GM12878 (cell line): Measurements from ENCODE around the gene VCL. TPM values are rescaled to one million over a fixed set of nuclear protein-coding genes. Genes with fewer than 3 reads are reported as not detected.

Experiments
- CBX5 ChIP-seq: sonication (generic); IDR thresholded peaks from 2 replicates; pipeline ENCODE4 v1.6.1; 2016; ENCODE audit warnings: low read depth, moderate library complexity, mild to moderate bottlenecking, inconsistent platforms
- CEBPB ChIP-seq, 2 experiments: fragments of 150-350 bp in 1 of 2; IDR thresholded peaks; 2 replicates each; pipeline ENCODE4 v1.6.1; 2012 to 2014; ENCODE audit warnings: low read depth in 2 of 2, low read length in 2 of 2, borderline replicate concordance in 1 of 2, inconsistent platforms in 1 of 2
- E2F8 ChIP-seq: fragments of 450-650 bp; IDR thresholded peaks from 2 replicates; pipeline ENCODE4 v1.6.1; 2018; ENCODE audit warnings: mild to moderate bottlenecking, low read depth, moderate library complexity; ENCODE audit not compliant: partially characterized antibody
- E4F1 ChIP-seq: fragments of 450-650 bp; IDR thresholded peaks from 2 replicates; pipeline ENCODE4 v1.6.1; 2018; ENCODE audit warnings: borderline replicate concordance, mild to moderate bottlenecking; ENCODE audit not compliant: partially characterized antibody
- EED ChIP-seq: sonication (generic); IDR thresholded peaks from 2 replicates; pipeline ENCODE4 v1.6.1; 2016; ENCODE audit warnings: antibody characterized with exemption, low read depth
- EP300 ChIP-seq, 2 experiments: fragments of 150-350 bp in 1 of 2; IDR thresholded peaks; 2 replicates each; pipeline ENCODE4 v1.6.1; 2011 to 2012; ENCODE audit warnings: low read depth in 2 of 2, low read length in 2 of 2, borderline replicate concordance in 1 of 2, improper control_type of control experiment in 1 of 2, inconsistent platforms in 1 of 2; ENCODE audit not compliant: control insufficient read depth in 1 of 2
- ETV6 ChIP-seq, 2 experiments: fragments of 450-650 bp in 1 of 2; IDR thresholded peaks in 1 of 2; conservative IDR thresholded peaks in 1 of 2; 2 replicates each; pipeline ENCODE4 v1.6.1; 2014; ENCODE audit warnings: antibody characterized with exemption in 1 of 2, borderline replicate concordance in 1 of 2, low read depth in 1 of 2, mild to moderate bottlenecking in 1 of 2, moderate library complexity in 1 of 2
- IKZF2 ChIP-seq, 2 experiments: fragments of 450-650 bp; IDR thresholded peaks; 2 replicates each; pipeline ENCODE4 v1.6.1; 2017; ENCODE audit warnings: mild to moderate bottlenecking in 2 of 2, moderate library complexity in 2 of 2
- KAT2A ChIP-seq: conservative IDR thresholded peaks from 2 replicates; pipeline ENCODE4 v1.6.1; 2011; ENCODE audit warnings: low read depth, low read length; ENCODE audit not compliant: control insufficient read depth
- LARP7 ChIP-seq: fragments of 450-650 bp; IDR thresholded peaks from 2 replicates; pipeline ENCODE4 v1.6.1; 2017; ENCODE audit warnings: mild to moderate bottlenecking
- MXI1 ChIP-seq: fragments of 150-350 bp; IDR thresholded peaks from 2 replicates; pipeline ENCODE4 v1.6.1; 2011; ENCODE audit warnings: low read depth, mild to moderate bottlenecking, inconsistent platforms, low read length, improper control_type of control experiment
- MYC ChIP-seq: IDR thresholded peaks from 2 replicates; pipeline ENCODE4 v1.6.1; 2011; ENCODE audit warnings: mild to moderate bottlenecking, low read length, moderate library complexity, inconsistent platforms; ENCODE audit not compliant: insufficient read depth, insufficient replicate concordance, insufficient read length, severe bottlenecking
- NR2F1 ChIP-seq: fragments of 450-650 bp; conservative IDR thresholded peaks from 2 replicates; pipeline ENCODE4 v1.6.1; 2017; ENCODE audit warnings: mild to moderate bottlenecking
- PML ChIP-seq: IDR thresholded peaks from 2 replicates; pipeline ENCODE4 v1.6.1; 2012; ENCODE audit warnings: low read length, inconsistent platforms
- RB1 ChIP-seq: fragments of 450-650 bp; formaldehyde crosslinking; IDR thresholded peaks from 2 replicates; pipeline ENCODE4 v1.6.1; 2017; ENCODE audit warnings: mild to moderate bottlenecking, borderline replicate concordance
- RFX5 ChIP-seq: IDR thresholded peaks from 2 replicates; pipeline ENCODE4 v1.6.1; 2011; ENCODE audit warnings: low read depth, low read length, improper control_type of control experiment
- RUNX3 ChIP-seq: IDR thresholded peaks from 2 replicates; pipeline ENCODE4 v1.6.1; 2012; ENCODE audit warnings: low read length, inconsistent platforms
- SMC3 ChIP-seq: IDR thresholded peaks from 2 replicates; pipeline ENCODE4 v1.6.1; 2011; ENCODE audit warnings: low read length, improper control_type of control experiment, borderline replicate concordance
- SUPT20H ChIP-seq: IDR thresholded peaks from 2 replicates; pipeline ENCODE4 v1.6.1; 2011; ENCODE audit warnings: low read depth, mild to moderate bottlenecking, low read length, moderate library complexity, borderline replicate concordance; ENCODE audit not compliant: control insufficient read depth
- USF1 ChIP-seq: IDR thresholded peaks from 2 replicates; pipeline ENCODE4 v1.6.1; 2011; ENCODE audit warnings: borderline replicate concordance, low read depth, mild to moderate bottlenecking, moderate library complexity, mixed read lengths, low read length; ENCODE audit not compliant: insufficient read depth; ENCODE audit errors: extremely low read length
- WRNIP1 ChIP-seq: IDR thresholded peaks from 2 replicates; pipeline ENCODE4 v1.6.1; 2011; ENCODE audit warnings: low read depth, low read length, improper control_type of control experiment, borderline replicate concordance
- YBX1 ChIP-seq: fragments of 450-650 bp; IDR thresholded peaks from 2 replicates; pipeline ENCODE4 v1.6.1; 2016; ENCODE audit warnings: antibody characterized with exemption
- ZNF217 ChIP-seq: fragments of 450-650 bp; IDR thresholded peaks from 2 replicates; pipeline ENCODE4 v1.6.1; 2017; ENCODE audit warnings: antibody characterized with exemption, mild to moderate bottlenecking
- ZNF384 ChIP-seq: IDR thresholded peaks from 2 replicates; pipeline ENCODE4 v1.6.1; 2012; ENCODE audit warnings: low read depth, mild to moderate bottlenecking, low read length, improper control_type of control experiment, borderline replicate concordance
- ZNF622 ChIP-seq: fragments of 450-650 bp; IDR thresholded peaks from 2 replicates; pipeline ENCODE4 v1.6.1; 2017; ENCODE audit warnings: mild to moderate bottlenecking, inconsistent platforms
- polyA plus RNA-seq, 11 experiments: library from polyadenylated mRNA; depleted of rRNA in 4 of 11; unstranded in 6 of 11; stranded (reverse) in 5 of 11; fragments of >200 nt; fragmentation: Nextera tagmentation in 4 of 11; fragmentation: Illumina TruSeq in 1 of 11; extraction: Ambion mirVana in 4 of 11; extraction: Trizol in 1 of 11; gene quantifications; 1 replicate in 1 of 11; 2 replicates in 10 of 11; pipeline versions ENCODE4 v1.2.1 to v1.2.3, GENCODE V29; 2011 to 2016; ENCODE audit warnings: inconsistent platforms in 2 of 11, missing spikeins in 2 of 11, low read depth in 1 of 11
- total RNA-seq, 4 experiments: library from RNA; depleted of rRNA in 3 of 4; stranded (reverse); fragments of >200 nt in 3 of 4; fragmentation: Illumina TruSeq in 1 of 4; extraction: Trizol in 1 of 4; gene quantifications; 2 replicates each; pipeline versions ENCODE4 v1.2.1 to v1.2.3, GENCODE V29; 2013 to 2021

The VCL gene
- total and polyA plus RNA-seq, 10 of the 15 experiments (the other 5 are each of a cell fraction or from before 2014, with no cell fraction given): 6.7 to 54.6 (median 24.3) TPM

GRCh38 chr10:74008212-74008731 lies 10.4 kb downstream of the VCL start (continued):
- TF ChIP-seq E4F1 (no peak), EP300 (IDR thresholded peaks at IDR 0.05; ENCODE audit: borderline replicate concordance in 1 of 2, control insufficient read depth in 1 of 2, low read depth in 2 of 2, low read length in 2 of 2) (peak in 1 of 2 experiments; percentile 67; a peak in 1 of 4 replicates), EED (peak; percentile 26; the same call in 1 of the 2 replicates), SUPT20H (no peak), RB1 (no peak), ZNF384 (no peak), LARP7 (no peak), KAT2A (no peak), RFX5 (no peak), ZNF217 (peak; percentile 93; the same call in 1 of the 2 replicates), WRNIP1 (no peak), MYC (no peak), CEBPB (IDR thresholded peaks at IDR 0.05; ENCODE audit: borderline replicate concordance in 1 of 2, low read depth in 2 of 2, low read length in 2 of 2) (no peak), PML (no peak), NR2F1 (peak; percentile 65), YBX1 (no peak), RUNX3 (peak; percentile 99), E2F8 (no peak), CBX5 (no peak), IKZF2 (IDR thresholded peaks at IDR 0.05) (peak; percentile 26 to 45; a peak in 2 of 4 replicates), SMC3 (no peak), MXI1 (no peak), ZNF622 (no peak), USF1 (no peak), ETV6 (conservative IDR thresholded peaks at IDR 0.05 in 1 of 2, IDR thresholded peaks at IDR 0.05 in 1 of 2; ENCODE audit: borderline replicate concordance in 1 of 2, low read depth in 1 of 2) (no peak; a peak in 1 of 4 replicates)
